Loucy (cell line): ENCODE data around the gene VPS8.

ENCODE experiments used
- EZH2phosphoT487 ChIP-seq: fragments of 200-600 bp; IDR thresholded peaks from 2 replicates; pipeline ENCODE4 v1.6.1; 2018; ENCODE audit warnings: antibody characterized with exemption, mild to moderate bottlenecking, moderate library complexity, borderline replicate concordance
- TF ChIP-seq, protein P1 (sequence below): fragments of 200-600 bp; sonication (generic); conservative IDR thresholded peaks from 2 replicates; pipeline ENCODE4 v1.5.1; 2014; ENCODE audit warnings: mild to moderate bottlenecking, antibody characterized with exemption, low read length

DNA sequence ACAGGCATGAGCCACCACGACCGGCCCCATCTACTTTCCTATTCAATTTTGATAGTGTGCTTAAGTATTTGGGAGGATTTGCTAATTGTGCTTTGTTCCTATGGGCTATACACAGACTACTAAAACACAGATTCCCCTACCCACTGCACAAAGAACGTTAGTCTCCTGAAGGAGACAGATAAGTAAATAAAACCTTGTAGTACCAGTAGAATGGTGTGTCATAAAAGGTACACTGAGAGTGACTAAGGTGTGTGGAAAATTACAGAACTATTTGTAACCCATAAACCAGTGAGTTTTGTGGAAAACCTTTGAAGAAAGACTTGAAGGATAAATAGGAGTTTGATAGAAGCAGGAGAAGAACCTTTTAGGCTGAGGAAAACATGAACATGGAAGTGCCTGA lies 158.2 kb downstream of the VPS8 start:
- TF ChIP-seq, protein P1, sequence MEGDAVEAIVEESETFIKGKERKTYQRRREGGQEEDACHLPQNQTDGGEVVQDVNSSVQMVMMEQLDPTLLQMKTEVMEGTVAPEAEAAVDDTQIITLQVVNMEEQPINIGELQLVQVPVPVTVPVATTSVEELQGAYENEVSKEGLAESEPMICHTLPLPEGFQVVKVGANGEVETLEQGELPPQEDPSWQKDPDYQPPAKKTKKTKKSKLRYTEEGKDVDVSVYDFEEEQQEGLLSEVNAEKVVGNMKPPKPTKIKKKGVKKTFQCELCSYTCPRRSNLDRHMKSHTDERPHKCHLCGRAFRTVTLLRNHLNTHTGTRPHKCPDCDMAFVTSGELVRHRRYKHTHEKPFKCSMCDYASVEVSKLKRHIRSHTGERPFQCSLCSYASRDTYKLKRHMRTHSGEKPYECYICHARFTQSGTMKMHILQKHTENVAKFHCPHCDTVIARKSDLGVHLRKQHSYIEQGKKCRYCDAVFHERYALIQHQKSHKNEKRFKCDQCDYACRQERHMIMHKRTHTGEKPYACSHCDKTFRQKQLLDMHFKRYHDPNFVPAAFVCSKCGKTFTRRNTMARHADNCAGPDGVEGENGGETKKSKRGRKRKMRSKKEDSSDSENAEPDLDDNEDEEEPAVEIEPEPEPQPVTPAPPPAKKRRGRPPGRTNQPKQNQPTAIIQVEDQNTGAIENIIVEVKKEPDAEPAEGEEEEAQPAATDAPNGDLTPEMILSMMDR: no peak
- no peak for TF ChIP-seq EZH2phosphoT487
